K562 (cell line): ENCODE results near the gene RRAS. TPM values are rescaled to one million over a fixed set of nuclear protein-coding genes. Genes with fewer than 3 reads are reported as not detected.

Source experiments
- BDP1 ChIP-seq: IDR thresholded peaks from 3 replicates; pipeline ENCODE4 v1.6.1; 2011; ENCODE audit not compliant: insufficient read length, insufficient read depth
- C11orf30 ChIP-seq: fragments of 450-650 bp; IDR thresholded peaks from 2 replicates; pipeline ENCODE4 v1.6.1; 2016; ENCODE audit warnings: low read depth, mild to moderate bottlenecking
- CBFA2T2 ChIP-seq: fragments of 450-650 bp; conservative IDR thresholded peaks from 2 replicates; pipeline ENCODE4 v1.6.1; 2017; ENCODE audit warnings: mild to moderate bottlenecking
- CCNT2 ChIP-seq: IDR thresholded peaks from 2 replicates; pipeline ENCODE4 v1.6.1; 2011; ENCODE audit warnings: borderline replicate concordance, low read depth, mild to moderate bottlenecking, moderate library complexity, mixed read lengths, low read length; ENCODE audit not compliant: insufficient read length; ENCODE audit errors: extremely low read depth
- CEBPG ChIP-seq, 3 experiments: fragments of 200-800 bp in 1 of 3; sonication (Bioruptor generic) in 1 of 3; sonication (generic) in 1 of 3; formaldehyde crosslinking in 1 of 3; IDR thresholded peaks in 2 of 3; conservative IDR thresholded peaks in 1 of 3; 2 replicates each; pipeline versions ENCODE4 v1.6.1 to v1.8.0; 2016 to 2022; ENCODE audit warnings: missing compliant biosample characterization in 2 of 3, missing genetic modification characterization in 2 of 3, mild to moderate bottlenecking in 1 of 3, missing genetic modification reagents in 1 of 3
- ETV1 ChIP-seq: fragments of 450-650 bp; conservative IDR thresholded peaks from 2 replicates; pipeline ENCODE4 v1.6.1; 2016; ENCODE audit warnings: missing genetic modification characterization, control low read depth, low read depth, missing compliant biosample characterization
- LCOR ChIP-seq: sonication (generic); formaldehyde crosslinking; IDR thresholded peaks from 2 replicates; pipeline ENCODE4 v1.8.0; 2022; ENCODE audit warnings: mild to moderate bottlenecking, missing genetic modification reagents
- MCM5 ChIP-seq: fragments of 450-650 bp; IDR thresholded peaks from 2 replicates; pipeline ENCODE4 v1.6.1; 2016; ENCODE audit warnings: low read depth
- PHF20 ChIP-seq: fragments of 450-650 bp; IDR thresholded peaks from 2 replicates; pipeline ENCODE4 v1.6.1; 2018; ENCODE audit not compliant: partially characterized antibody
- XRCC5 ChIP-seq: fragments of 200-400 bp; formaldehyde crosslinking; IDR thresholded peaks from 2 replicates; pipeline ENCODE4 v1.6.1; 2017; ENCODE audit warnings: low read depth, mild to moderate bottlenecking, low read length
- ZEB2 ChIP-seq: fragments of 450-650 bp; IDR thresholded peaks from 2 replicates; pipeline ENCODE4 v1.6.1; 2016
- ZNF24 ChIP-seq: fragments of 450-650 bp; IDR thresholded peaks from 2 replicates; pipeline ENCODE4 v1.6.1; 2016
- ZNF311 ChIP-seq: fragments of 250-450 bp; sonication (Bioruptor Pico); IDR thresholded peaks from 2 replicates; pipeline ENCODE4 v1.4.0; 2020; ENCODE audit warnings: mild to moderate bottlenecking, moderate library complexity
- ZNF583 ChIP-seq: fragments of 250-450 bp; sonication (Bioruptor Pico); IDR thresholded peaks from 2 replicates; pipeline ENCODE4 v1.4.0; 2020
- ZSCAN32 ChIP-seq: fragments of 450-650 bp; formaldehyde crosslinking; IDR thresholded peaks from 2 replicates; pipeline ENCODE4 v1.4.0; 2020; ENCODE audit warnings: mild to moderate bottlenecking, moderate library complexity
- polyA plus RNA-seq, 8 experiments: library from polyadenylated mRNA; depleted of rRNA in 4 of 8; stranded (reverse) in 5 of 8; unstranded in 3 of 8; fragments of >200 nt; fragmentation: Nextera tagmentation in 2 of 8; fragmentation: Illumina TruSeq in 1 of 8; extraction: Ambion mirVana in 2 of 8; extraction: Trizol in 1 of 8; gene quantifications; 2 replicates each; pipeline versions ENCODE4 v1.2.1 to v1.2.3, GENCODE V29; 2011 to 2014; ENCODE audit warnings: inconsistent platforms in 1 of 8, missing spikeins in 1 of 8
- total RNA-seq, 7 experiments: library from RNA; depleted of rRNA in 6 of 7; stranded (reverse); fragments of >200 nt in 6 of 7; fragmentation: Illumina TruSeq in 2 of 7; extraction: Trizol in 2 of 7; gene quantifications; 2 replicates each; pipeline versions ENCODE4 v1.2.1 to v1.2.3, GENCODE V29; 2011 to 2021; ENCODE audit warnings: low replicate concordance in 1 of 7
- TF ChIP-seq, protein P1 (sequence below): IDR thresholded peaks from 2 replicates; pipeline ENCODE4 v1.6.1; 2012; ENCODE audit warnings: low read depth, low read length, improper control_type of control experiment, borderline replicate concordance
- TF ChIP-seq, protein P2 (sequence below): fragments of 450-650 bp; formaldehyde crosslinking; IDR thresholded peaks from 2 replicates; pipeline ENCODE4 v1.4.0; 2022; ENCODE audit warnings: missing genetic modification characterization
- TF ChIP-seq, protein P3 (sequence below): fragments of 450-650 bp; IDR thresholded peaks from 2 replicates; pipeline ENCODE4 v1.6.1; 2014; ENCODE audit warnings: low read depth, mild to moderate bottlenecking, moderate library complexity, borderline replicate concordance
- TF ChIP-seq, protein P4 (sequence below): fragments of 450-650 bp; conservative IDR thresholded peaks from 2 replicates; pipeline ENCODE4 v1.6.1; 2016; ENCODE audit warnings: missing genetic modification characterization, low read depth, mild to moderate bottlenecking, missing compliant biosample characterization, moderate library complexity
- TF ChIP-seq, protein P5 (sequence below): fragments of 450-650 bp; formaldehyde crosslinking; IDR thresholded peaks from 2 replicates; pipeline ENCODE4 v1.4.0; 2020; ENCODE audit warnings: mild to moderate bottlenecking, moderate library complexity

Gene RRAS
- total and polyA plus RNA-seq, 9 of the 15 experiments (the other 6 are each of a cell fraction or from before 2014, with no cell fraction given) = 0.70 to 17.3 (median 8.2) TPM

DNA sequence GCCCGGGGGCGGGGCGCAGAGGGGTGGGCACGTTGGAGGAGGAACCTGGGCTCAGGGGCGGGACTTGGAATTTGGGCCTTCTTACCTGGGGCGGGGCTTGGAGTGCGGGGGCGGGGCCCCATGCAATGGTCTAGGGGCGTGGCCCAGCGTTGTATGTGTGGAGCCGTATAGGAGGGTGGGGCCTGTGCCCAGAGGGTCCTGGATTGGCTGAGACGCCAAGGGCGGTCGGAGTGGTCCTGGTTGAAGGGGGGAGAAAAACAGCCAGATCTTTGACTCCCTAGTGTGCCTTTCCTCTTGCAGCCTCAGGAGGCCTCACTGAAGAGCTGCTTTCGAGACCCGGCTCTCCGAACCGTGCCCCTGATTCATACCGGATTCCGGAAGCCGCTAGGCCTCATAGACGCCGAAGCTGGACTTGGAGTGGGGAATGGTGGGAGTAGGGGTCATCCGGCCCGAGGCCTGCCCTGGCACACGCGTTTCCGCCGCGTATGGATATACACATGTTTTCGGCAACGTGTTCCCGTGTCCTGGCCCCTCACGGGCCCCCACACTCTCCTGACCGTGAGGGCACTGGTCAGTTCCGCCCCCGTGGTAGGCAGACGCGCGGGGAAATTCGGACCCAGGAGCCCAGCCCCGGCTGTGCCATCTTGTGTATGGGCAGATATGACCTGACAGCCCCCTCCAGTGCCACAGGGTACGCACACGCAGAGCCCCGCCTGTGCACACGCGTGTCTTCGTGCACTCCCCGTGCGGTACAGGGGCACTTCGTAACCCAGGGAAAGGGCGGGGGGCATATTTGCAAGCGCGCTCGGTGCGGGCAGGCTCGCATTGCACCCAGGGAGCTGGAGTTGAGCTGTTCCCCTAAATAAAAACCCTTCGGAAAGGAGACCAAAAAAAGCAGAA lies 49.6 kb downstream of the RRAS start (continued):
- TF ChIP-seq ZSCAN32 (CRISPR knock-in tag) (no peak), MCM5 (no peak), BDP1 (no peak), CCNT2 (peak; percentile 18), C11orf30 (no peak), LCOR (no peak), ZEB2 (no peak), XRCC5 (no peak; the same call in 1 of the 2 replicates), CBFA2T2 (no peak), PHF20 (peak; percentile 33), ZNF24 (peak; percentile 43; the same call in 1 of the 2 replicates), ZNF583 (CRISPR knock-in tag) (no peak), ZNF311 (no peak), ETV1 (tag) (peak; percentile 85), CEBPG (CRISPR knock-in tag; IDR thresholded peaks at IDR 0.05) (peak; percentile 46; the same call in 1 of the 2 replicates), CEBPG (tag; conservative IDR thresholded peaks at IDR 0.05 in 1 of 2, IDR thresholded peaks at IDR 0.05 in 1 of 2) (no peak)
- TF ChIP-seq, protein P1, sequence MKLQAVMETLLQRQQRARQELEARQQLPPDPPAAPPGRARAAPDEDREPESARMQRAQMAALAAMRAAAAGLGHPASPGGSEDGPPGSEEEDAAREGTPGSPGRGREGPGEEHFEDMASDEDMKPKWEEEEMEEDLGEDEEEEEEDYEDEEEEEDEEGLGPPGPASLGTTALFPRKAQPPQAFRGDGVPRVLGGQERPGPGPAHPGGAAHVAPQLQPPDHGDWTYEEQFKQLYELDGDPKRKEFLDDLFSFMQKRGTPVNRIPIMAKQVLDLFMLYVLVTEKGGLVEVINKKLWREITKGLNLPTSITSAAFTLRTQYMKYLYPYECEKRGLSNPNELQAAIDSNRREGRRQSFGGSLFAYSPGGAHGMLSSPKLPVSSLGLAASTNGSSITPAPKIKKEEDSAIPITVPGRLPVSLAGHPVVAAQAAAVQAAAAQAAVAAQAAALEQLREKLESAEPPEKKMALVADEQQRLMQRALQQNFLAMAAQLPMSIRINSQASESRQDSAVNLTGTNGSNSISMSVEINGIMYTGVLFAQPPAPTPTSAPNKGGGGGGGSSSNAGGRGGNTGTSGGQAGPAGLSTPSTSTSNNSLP = no peak
- TF ChIP-seq, protein P2, sequence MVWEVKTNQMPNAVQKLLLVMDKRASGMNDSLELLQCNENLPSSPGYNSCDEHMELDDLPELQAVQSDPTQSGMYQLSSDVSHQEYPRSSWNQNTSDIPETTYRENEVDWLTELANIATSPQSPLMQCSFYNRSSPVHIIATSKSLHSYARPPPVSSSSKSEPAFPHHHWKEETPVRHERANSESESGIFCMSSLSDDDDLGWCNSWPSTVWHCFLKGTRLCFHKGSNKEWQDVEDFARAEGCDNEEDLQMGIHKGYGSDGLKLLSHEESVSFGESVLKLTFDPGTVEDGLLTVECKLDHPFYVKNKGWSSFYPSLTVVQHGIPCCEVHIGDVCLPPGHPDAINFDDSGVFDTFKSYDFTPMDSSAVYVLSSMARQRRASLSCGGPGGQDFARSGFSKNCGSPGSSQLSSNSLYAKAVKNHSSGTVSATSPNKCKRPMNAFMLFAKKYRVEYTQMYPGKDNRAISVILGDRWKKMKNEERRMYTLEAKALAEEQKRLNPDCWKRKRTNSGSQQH (CRISPR knock-in tag) = no peak
- TF ChIP-seq, protein P3, sequence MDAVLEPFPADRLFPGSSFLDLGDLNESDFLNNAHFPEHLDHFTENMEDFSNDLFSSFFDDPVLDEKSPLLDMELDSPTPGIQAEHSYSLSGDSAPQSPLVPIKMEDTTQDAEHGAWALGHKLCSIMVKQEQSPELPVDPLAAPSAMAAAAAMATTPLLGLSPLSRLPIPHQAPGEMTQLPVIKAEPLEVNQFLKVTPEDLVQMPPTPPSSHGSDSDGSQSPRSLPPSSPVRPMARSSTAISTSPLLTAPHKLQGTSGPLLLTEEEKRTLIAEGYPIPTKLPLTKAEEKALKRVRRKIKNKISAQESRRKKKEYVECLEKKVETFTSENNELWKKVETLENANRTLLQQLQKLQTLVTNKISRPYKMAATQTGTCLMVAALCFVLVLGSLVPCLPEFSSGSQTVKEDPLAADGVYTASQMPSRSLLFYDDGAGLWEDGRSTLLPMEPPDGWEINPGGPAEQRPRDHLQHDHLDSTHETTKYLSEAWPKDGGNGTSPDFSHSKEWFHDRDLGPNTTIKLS = peak; percentile 54; the same call in 1 of the 2 replicates
- TF ChIP-seq, protein P4, sequence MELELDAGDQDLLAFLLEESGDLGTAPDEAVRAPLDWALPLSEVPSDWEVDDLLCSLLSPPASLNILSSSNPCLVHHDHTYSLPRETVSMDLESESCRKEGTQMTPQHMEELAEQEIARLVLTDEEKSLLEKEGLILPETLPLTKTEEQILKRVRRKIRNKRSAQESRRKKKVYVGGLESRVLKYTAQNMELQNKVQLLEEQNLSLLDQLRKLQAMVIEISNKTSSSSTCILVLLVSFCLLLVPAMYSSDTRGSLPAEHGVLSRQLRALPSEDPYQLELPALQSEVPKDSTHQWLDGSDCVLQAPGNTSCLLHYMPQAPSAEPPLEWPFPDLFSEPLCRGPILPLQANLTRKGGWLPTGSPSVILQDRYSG = no peak
- TF ChIP-seq, protein P5, sequence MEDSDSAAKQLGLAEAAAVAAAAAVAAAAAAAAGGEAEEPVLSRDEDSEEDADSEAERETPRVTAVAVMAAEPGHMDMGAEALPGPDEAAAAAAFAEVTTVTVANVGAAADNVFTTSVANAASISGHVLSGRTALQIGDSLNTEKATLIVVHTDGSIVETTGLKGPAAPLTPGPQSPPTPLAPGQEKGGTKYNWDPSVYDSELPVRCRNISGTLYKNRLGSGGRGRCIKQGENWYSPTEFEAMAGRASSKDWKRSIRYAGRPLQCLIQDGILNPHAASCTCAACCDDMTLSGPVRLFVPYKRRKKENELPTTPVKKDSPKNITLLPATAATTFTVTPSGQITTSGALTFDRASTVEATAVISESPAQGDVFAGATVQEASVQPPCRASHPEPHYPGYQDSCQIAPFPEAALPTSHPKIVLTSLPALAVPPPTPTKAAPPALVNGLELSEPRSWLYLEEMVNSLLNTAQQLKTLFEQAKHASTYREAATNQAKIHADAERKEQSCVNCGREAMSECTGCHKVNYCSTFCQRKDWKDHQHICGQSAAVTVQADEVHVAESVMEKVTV (CRISPR knock-in tag) = no peak
